Small intestine (tissue), 7 donors: Measurements from ENCODE around the gene NLRC5. TPM values are rescaled to one million over a fixed set of nuclear protein-coding genes. Genes with fewer than 3 reads are reported as not detected.
"Not testable (repeated sequence)": the region's sequence is repeated elsewhere in the genome, so short reads cannot be mapped to it uniquely, and the experiment has no call there.

Source experiments
- DNase-seq, 2 donors: peaks; one replicate each; pipeline versions ENCODE4 v3.0.0 to v3.0.0-alpha.2; 2013
- FAIRE-seq: peaks from 2 replicates; lab custom pipeline; 2012; peaks lifted over from hg19 to GRCh38; lab: Jason Lieb, UNC
- H3K27ac ChIP-seq, 3 donors: one replicate each; pipeline ENCODE4 v1.5.1; 2013; ENCODE audit warnings: low read length in 2 of 3, mild to moderate bottlenecking in 2 of 3, control low read depth in 1 of 3, inconsistent platforms in 1 of 3, low read depth in 1 of 3, moderate library complexity in 1 of 3
- H3K27me3 ChIP-seq, 3 donors: one replicate each; pipeline ENCODE4 v1.6.1; 2013; ENCODE audit warnings: low read length in 3 of 3, inconsistent platforms in 1 of 3; ENCODE audit not compliant: control insufficient read depth in 3 of 3, insufficient read depth in 3 of 3
- H3K36me3 ChIP-seq, 3 donors: one replicate each; pipeline ENCODE4 v1.6.1; 2013; ENCODE audit warnings: low read length in 3 of 3, inconsistent platforms in 1 of 3, low read depth in 1 of 3, mild to moderate bottlenecking in 1 of 3, moderate library complexity in 1 of 3; ENCODE audit not compliant: control insufficient read depth in 3 of 3, insufficient read depth in 2 of 3
- H3K4me1 ChIP-seq, 3 donors: one replicate each; pipeline ENCODE4 v1.6.1; 2013; ENCODE audit warnings: low read length in 2 of 3, inconsistent platforms in 1 of 3, low read depth in 1 of 3, mild to moderate bottlenecking in 1 of 3, moderate library complexity in 1 of 3; ENCODE audit not compliant: control insufficient read depth in 3 of 3, insufficient read depth in 2 of 3
- H3K4me3 ChIP-seq, 3 donors: one replicate each; pipeline ENCODE4 v1.5.1; 2013; ENCODE audit warnings: low read length in 3 of 3, control low read depth in 1 of 3, inconsistent platforms in 1 of 3, low read depth in 1 of 3, mild to moderate bottlenecking in 1 of 3, moderate library complexity in 1 of 3
- H3K9me3 ChIP-seq, 2 donors: one replicate each; pipeline ENCODE4 v1.6.1; 2013; ENCODE audit warnings: low read depth in 1 of 2, low read length in 1 of 2; ENCODE audit not compliant: control insufficient read depth in 2 of 2, insufficient read depth in 1 of 2
- WGBS, 3 donors: extraction: QIAGEN DNeasy Blood & Tissue Kit; methylation state at CpG; one replicate each; pipeline ENCODE4 v1.1.7; 2013; 5-methylcytosine and 5-hydroxymethylcytosine counted together
- polyA plus RNA-seq, 4 donors: library from polyadenylated mRNA; stranded (reverse) in 3 of 4; unstranded in 1 of 4; fragments of 200-250 nt in 3 of 4; fragments of 120-200 nt in 1 of 4; gene quantifications; one replicate each; pipeline versions ENCODE4 v1.2.1 to v1.2.3, GENCODE V29; 2013
- donor health status: healthy with polysubstance abuse.
- donor health status: control.
- donor health status: control.
- donor health status: Bipolar disorder and iron deficiency.
- donor health status: healthy.

NLRC5 gene
- polyA plus RNA-seq, 4 donors, result 6.3 to 29.2 (median 16.7) TPM

DNA sequence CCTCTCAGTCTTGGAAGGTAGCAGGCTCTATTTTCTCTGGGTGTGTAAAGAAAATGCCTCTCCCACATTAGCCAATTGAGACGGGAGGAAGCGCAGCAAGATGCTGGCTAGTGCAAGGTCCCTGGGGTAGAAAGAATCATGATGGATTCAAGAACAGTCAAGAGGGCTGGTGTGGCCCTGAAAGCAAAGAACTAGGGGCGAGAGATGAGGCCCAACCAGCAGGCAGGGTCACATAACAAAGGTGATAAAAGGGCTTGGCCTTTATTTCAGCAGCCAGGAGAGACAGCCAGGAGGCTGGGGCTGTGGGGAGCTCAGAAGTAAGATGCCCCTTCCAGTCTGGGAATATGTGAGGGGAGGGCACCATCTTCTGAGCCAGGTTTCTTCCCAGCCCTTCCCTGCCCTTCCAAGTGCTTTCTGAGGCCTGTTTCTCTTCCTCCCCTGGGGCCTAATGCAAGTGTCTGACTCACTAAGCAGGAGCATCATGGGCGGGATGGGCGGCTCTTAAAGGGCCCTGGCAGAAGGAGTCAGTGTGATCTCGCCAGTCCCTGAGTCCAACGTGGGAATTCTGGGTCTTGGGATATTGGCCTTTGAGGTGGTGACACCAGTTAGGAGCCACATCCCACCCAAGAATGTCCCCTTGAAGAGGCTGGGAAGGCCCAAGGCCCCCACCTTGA, 3.9 kb upstream of the NLRC5 start:
- WGBS, 3 donors, result 45 to 55% (median 51%) methylated on average over 7 of the region's 7 CpGs
- Histone ChIP-seq H3K4me3 (no peak overlapping the region), H3K9me3 (no peaks in the 10 kb centered on the region), H3K4me1 (peaks cover 4 to 32% (median 6%) of the 10 kb centered on the region in 3 donors), H3K27me3 (no peaks in the 10 kb centered on the region), H3K36me3 (no peaks in the 10 kb centered on the region), H3K27ac (peak overlapping the region in 2 of 3 donors; percentile 77 to 80)
- DNase-seq, result peak; percentile 39 to 75
- no peak for FAIRE-seq

DNA sequence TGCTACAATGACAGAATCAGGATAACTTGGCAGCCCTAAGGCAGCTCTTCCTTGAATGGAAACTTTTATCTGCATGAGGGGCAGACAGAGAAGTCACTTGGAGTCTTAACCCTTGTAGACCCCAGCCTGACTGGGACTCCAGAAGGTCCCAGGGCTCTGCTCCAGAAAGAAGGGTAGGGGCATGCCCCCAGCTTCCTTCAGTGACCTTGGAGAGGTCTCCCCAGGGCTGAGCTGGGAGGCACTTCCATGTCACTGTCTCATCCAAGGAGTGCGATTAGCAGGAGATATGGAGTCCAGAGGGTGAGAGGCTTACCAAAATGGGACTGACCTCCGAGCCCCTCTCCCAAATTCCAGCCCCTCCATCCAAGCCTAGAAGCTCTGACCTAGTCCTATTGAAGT, 3.4 kb upstream of the NLRC5 start:
- H3K9me3 ChIP-seq, result no peaks in the 10 kb centered on the region
- no peaks in the 10 kb centered on the region for H3K36me3 ChIP-seq
- FAIRE-seq (no peak), DNase-seq (no peak)
- peak overlapping the region in 1 of 3 donors; percentile 80 for H3K27ac ChIP-seq
- no peak overlapping the region for H3K4me3 ChIP-seq
- H3K27me3 ChIP-seq, result no peaks in the 10 kb centered on the region
- WGBS, 3 donors, result 59 to 71% (median 61%) methylated on average over 2 of the region's 2 CpGs
- peaks cover 6 to 32% (median 6%) of the 10 kb centered on the region in 3 donors for H3K4me1 ChIP-seq

DNA sequence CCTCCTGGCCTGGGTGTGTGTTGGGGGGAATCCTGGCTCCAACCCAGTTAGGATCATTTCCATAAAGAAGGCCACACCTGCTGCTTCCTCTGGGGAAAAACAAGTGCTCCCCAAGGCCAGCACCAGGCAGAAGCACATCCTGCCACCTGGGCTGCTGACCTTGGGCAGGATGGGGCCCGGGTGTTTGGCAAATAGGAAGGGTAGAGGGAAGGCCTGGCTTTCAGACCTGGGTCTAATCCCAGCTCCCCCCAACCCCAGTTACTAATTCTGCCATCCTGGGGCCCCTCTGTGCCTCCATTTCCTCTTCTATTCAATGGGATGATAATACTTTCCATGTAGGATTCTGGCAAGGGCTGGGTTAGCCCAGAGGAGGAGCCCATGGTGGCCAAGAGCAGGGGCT, 3.0 kb upstream of the NLRC5 start:
- peaks cover 6 to 30% (median 8%) of the 10 kb centered on the region in 3 donors for H3K4me1 ChIP-seq
- no peak for DNase-seq
- no peak for FAIRE-seq
- 19 to 45% (median 33%) methylated on average over 1 of the region's 1 CpG for WGBS, 3 donors
- no peak overlapping the region for H3K4me3 ChIP-seq
- H3K27me3 ChIP-seq, result no peaks in the 10 kb centered on the region
- H3K36me3 ChIP-seq, result no peaks in the 10 kb centered on the region
- no peaks in the 10 kb centered on the region for H3K9me3 ChIP-seq
- peak overlapping the region in 1 of 3 donors; percentile 80 for H3K27ac ChIP-seq

DNA sequence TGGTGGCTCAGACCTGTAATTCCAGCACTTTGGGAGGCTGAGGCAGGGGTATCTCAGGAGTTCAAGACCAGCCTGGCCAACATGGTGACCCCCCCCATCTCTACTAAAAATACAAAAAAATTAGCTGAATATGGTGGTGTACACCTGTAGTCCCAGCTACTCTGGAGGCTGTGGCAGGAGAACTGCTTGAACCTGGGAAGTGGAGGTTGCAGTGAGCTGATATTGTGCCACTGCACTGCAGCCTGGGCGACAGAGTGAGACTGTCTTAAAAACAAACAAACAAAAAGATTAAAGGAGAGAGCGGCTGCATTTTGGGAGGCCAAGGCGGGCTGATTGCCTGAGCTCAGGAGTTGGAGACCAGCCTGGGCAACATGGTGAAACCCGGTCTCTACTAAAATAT, 2.4 kb upstream of the NLRC5 start:
- H3K9me3 ChIP-seq, H3K4me3 ChIP-seq, FAIRE-seq, H3K27ac ChIP-seq, DNase-seq, H3K27me3 ChIP-seq, H3K36me3 ChIP-seq: not testable (repeated sequence)
- peaks cover 6 to 32% (median 8%) of the 10 kb centered on the region in 3 donors for H3K4me1 ChIP-seq
- 84 to 92% (median 91%) methylated on average over 4 of the region's 4 CpGs for WGBS, 3 donors

DNA sequence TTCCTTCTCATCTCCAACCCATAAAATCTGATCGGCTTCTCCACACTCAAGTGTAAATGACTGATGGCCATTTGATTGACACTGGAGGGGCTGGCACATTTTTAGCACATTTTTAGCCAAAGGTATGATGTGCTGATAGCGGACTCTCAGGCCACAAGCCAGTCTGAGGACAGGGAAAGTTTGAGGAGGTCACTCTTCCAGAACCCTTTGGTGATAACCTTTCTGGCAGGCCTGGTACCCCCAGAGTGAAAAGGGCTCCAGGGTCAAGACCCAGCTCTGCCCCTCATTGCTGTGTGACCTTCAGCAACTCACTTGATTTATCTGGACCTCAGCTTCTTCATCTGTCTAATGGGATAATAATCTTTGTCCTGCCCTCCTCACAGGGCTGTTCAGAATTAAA, 1.7 kb upstream of the NLRC5 start:
- no peak for DNase-seq
- H3K27ac ChIP-seq, result peak overlapping the region in 1 of 3 donors; percentile 3
- H3K27me3 ChIP-seq, result no peaks in the 10 kb centered on the region
- H3K9me3 ChIP-seq, result no peaks in the 10 kb centered on the region
- no peak overlapping the region for H3K4me3 ChIP-seq
- peaks cover 6 to 33% (median 6%) of the 10 kb centered on the region in 3 donors for H3K4me1 ChIP-seq
- FAIRE-seq, result no peak
- WGBS, 3 donors, result 93 to 95% (median 94%) methylated on average over 2 of the region's 2 CpGs
- no peaks in the 10 kb centered on the region for H3K36me3 ChIP-seq

- WGBS, 3 donors, result 69 to 91% (median 83%) methylated on average over 6 of the region's 6 CpGs
- DNase-seq (peak in 1 of 2 donors; percentile 16), FAIRE-seq (no peak)
- H3K27ac ChIP-seq, result peak overlapping the region in 1 of 3 donors; percentile 94
- H3K4me1 ChIP-seq, result peaks cover 2 to 27% (median 3%) of the 10 kb centered on the region in 3 donors
- H3K36me3 ChIP-seq, result no peaks in the 10 kb centered on the region
- H3K4me3 ChIP-seq, result peak overlapping the region in 2 of 3 donors; percentile 89 to 90
- H3K27me3 ChIP-seq, result no peaks in the 10 kb centered on the region
- no peaks in the 10 kb centered on the region for H3K9me3 ChIP-seq
These were observed 1.0 kb upstream of the NLRC5 start for GRCh38 chr16:56988161-56988947.

DNA sequence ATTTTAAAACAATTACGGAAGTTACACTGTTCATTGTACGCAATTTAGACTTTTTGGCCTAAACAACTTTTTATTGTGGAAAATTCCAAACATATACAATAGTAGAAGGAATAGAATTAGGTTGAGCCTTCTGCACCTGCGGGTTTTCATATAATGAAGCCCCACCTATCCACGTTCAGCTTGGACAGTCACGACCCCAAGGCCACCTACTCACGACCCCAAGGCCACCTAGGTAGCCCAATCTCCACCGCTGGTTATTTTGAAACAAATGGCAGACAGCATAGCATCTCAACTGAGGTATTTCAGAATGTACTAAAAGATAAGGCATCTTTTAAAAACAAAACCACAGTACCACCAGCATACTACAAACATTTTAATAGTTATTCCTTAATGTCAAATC, 631 bp downstream of the NLRC5 start:
- FAIRE-seq, result no peak
- no peak for DNase-seq
- Histone ChIP-seq H3K27ac (peak overlapping the region in 2 of 3 donors; percentile 60 to 94), H3K27me3 (peaks cover 0 to 4% (median 0%) of the 10 kb centered on the region in 3 donors), H3K4me3 (peak overlapping the region; percentile 61 to 90 (median 89)), H3K36me3 (no peaks in the 10 kb centered on the region), H3K9me3 (no peaks in the 10 kb centered on the region), H3K4me1 (peaks cover 2 to 18% (median 3%) of the 10 kb centered on the region in 3 donors)
- WGBS, 3 donors, result 2 to 23% (median 4%) methylated on average over 7 of the region's 7 CpGs

- Histone ChIP-seq H3K4me1 (peaks cover 0 to 14% (median 3%) of the 10 kb centered on the region in 3 donors), H3K27ac (peak overlapping the region in 2 of 3 donors; percentile 56 to 94), H3K9me3 (no peaks in the 10 kb centered on the region), H3K27me3 (peaks cover 0 to 4% (median 0%) of the 10 kb centered on the region in 3 donors), H3K36me3 (no peaks in the 10 kb centered on the region), H3K4me3 (peak overlapping the region in 2 of 3 donors; percentile 20 to 90)
- FAIRE-seq, result no peak
- 45 to 59% (median 59%) methylated on average over 16 of the region's 16 CpGs for WGBS, 3 donors
- no peak for DNase-seq
These were observed 1.3 kb downstream of the NLRC5 start for GRCh38 chr16:56990407-56991286.
